GM18499 (cell line): ENCODE results near the gene LRRC36.

Experiments
- ATAC-seq: cut with Tn5 transposase; IDR thresholded peaks from one replicate; pipeline ENCODE4 v1.9.1; 2021; ENCODE audit warnings: moderate number of reproducible peaks; ENCODE audit not compliant: insufficient read depth, unreplicated experiment

Gene LRRC36

GRCh38 chr16:67419931-67420330 is 93.3 kb downstream of the LRRC36 start:
- no peak for ATAC-seq

- ATAC-seq: no peak
Measured at GRCh38 chr16:67421030-67421429, 94.4 kb downstream of the LRRC36 start.

GRCh38 chr16:67423015-67423414 is 96.4 kb downstream of the LRRC36 start:
- ATAC-seq: no peak

- no peak for ATAC-seq
Measured at GRCh38 chr16:67423611-67424260, 97.1 kb downstream of the LRRC36 start.

DNA sequence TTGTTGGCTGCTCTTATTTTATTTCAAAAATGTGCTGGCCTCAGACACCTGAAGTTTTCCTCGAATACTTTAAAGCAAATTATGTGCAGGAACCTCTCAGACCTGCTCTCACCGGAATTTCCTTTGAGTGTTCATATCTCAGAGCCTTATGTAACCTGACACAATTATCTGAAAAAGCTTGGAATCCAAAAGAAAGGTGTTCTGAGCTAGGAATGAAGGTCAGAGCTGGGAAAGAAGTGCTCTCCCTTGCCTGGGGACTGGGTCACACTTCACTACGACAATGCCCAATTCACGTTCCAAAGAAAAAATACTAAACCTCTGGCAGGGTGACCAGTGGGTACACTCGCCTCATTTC is 97.6 kb downstream of the LRRC36 start:
- ATAC-seq: no peak

DNA sequence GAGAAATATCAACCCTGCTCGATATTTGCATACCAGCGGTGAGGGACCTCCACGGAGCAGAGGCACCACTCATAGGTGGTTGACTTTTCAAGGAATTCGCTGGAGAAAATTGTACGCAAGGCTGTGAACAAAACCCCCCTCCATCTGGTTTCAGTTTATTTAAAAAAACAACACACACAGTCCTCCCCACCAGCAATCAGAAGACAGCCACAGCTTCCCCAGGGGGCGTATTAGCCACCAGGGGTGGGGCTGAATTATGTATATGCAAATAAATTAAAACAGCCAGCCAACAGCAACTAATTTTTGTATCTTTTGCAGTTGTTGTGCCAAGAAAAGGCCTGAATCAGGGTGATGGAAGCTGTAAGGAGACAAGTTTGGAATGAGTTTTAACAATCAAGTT is 98.4 kb downstream of the LRRC36 start:
- ATAC-seq: no peak

DNA sequence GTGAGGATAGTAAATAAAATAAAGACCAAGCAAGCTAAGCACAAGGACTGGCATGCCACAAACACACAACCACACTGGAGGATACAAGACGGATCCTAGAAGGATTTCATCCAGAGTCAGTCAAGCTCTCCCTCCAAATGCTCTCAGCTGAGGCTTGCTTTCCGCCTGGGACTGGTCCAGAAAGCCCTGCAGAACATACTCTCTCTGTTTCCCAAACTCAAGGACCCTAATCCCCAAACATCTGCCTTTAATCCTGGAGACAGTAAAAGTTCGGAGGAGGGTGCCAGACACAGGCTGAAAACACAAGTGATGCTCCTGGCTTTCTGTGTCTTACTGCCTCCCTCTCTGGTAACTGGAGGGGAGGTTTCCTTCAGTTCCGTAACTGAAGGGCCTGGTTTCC is 99.0 kb downstream of the LRRC36 start:
- no peak for ATAC-seq

DNA sequence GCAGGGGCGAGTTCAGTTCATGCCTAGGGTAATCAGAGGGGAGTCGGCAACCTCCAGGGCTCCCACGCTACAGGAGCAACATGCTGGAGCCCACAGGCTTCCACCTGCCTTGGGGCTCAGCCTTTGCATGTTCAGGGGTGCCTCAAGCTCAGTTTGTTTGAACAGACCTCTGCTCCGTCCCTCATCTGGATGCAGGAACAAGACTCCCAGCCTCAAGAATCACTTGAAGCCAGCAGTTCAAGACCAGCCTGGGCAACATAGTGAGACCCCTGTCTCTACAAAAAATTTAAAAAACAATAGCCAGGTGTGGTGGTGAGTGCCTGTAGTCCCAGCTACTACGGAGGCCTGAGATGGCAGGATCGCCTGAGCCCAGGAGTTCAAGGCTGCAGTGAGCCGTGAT is 99.4 kb downstream of the LRRC36 start:
- no peak for ATAC-seq

DNA sequence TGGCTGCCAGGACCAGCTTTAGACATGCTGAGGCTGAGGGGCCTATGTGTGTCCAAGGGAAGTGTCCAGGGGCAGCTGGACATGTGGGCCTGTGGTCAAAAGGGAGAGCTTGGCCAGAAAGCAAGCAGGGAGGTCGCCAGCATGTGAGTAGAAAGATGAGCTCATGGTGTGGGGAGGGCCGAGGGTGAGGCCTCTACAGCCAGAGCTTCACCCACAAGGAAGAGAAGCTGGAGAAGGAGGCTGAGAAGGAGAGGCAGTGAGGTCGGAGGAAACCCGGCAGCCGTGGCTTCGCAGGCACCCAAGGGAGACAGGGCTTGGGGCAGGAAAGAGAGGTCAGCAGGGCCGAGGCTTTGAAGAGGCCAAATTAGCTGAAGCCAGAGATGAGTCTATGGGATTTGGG is 100.3 kb downstream of the LRRC36 start:
- no peak for ATAC-seq

DNA sequence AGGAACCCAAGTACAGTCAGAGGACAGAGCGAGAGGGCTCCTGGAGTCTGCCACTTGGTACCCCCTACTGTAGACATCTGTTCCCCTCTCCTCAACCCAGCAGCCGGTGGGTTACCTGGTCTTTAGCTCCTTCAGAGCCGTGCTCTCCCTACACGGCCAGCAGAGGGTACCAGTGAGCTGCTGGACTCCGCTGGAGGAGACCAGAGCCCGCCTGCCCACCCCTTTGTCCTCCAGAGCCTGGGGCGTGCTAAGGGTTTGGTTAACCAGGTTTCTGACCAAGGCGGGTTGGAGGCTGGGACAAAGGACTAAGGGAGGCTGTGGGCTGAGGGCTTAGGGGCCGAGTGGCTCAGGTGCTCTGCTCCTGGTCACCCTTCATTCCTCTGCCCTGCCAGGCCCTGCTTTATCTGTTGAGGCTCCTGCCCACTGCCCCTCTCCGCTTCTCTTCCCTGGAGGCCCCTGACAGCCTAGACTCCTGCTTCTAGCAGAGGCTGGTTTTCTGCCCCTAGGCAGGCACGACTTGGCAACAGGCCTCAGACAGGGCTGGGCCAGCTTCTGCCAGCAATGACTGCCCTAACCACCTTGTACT is 101.6 kb downstream of the LRRC36 start:
- ATAC-seq: no peak

DNA sequence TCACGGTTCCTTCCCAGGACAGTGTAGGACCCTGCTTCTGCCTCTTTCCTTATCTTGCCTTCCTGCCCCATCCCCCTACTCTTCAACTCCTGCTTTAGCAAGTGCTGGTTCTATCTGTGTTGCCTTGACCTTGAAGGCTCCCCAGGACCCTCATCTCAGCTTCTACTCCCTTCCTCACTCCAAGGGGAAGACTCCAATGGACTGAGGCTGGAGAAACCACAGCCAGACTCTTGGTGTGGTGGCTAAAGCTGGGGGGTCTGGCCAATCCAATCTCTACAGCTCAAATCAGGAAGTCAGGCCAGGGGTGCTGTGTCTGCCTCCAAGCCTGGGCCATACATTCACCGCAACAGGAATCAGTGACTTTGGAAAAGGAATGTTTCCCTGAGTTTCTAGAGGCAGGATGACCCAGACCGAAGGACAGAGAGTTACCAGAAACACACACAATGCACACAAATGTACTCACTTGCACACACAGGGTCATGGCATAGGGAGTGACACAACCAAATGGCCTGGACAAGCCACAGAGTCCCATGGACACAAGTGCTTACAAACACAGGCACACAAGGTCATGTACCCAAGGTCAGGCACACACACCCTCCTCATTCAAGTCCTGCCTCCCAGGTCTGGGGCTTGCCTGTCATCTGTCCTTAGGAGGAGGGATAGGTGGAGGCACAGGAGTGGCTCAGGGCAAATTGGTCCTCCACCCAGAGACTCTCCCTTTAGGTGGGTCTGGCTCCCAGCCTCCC is 102.6 kb downstream of the LRRC36 start:
- no peak for ATAC-seq

DNA sequence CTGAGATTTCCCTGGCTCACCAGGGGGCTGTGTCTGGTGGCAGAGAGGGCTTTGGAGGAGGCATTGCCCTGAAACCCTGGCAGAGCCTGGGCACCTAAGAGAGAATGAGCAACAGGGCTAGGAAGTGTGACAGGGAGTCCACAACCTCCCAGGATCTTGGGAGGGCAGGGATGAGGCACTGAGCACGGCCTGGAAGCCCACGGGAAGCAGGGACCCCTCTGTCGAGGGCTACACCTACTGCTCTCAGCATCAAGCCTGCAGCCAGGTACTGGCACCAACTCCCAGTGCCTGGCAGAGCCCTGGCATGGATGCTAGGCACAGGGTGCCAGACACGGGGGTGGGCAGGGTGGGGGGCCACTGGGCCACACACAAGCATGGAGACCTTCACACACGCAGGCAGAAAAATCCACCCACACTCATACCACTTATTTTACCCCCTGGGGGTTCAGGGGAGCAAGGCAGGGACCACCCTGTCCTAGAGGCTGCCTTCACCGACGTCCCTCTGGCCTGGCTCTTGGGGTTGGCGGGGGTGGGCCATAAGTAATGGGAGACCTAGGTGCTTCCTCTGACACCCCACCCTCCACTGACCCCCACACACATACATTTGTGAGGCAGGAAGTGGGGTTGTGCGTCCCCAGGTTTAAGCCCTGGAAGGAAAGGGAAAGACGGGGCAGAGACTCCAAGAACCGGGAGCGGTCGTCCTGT is 103.3 kb downstream of the LRRC36 start:
- no peak for ATAC-seq

- no peak for ATAC-seq
Measured at GRCh38 chr16:67430504-67430976, 103.9 kb downstream of the LRRC36 start.

DNA sequence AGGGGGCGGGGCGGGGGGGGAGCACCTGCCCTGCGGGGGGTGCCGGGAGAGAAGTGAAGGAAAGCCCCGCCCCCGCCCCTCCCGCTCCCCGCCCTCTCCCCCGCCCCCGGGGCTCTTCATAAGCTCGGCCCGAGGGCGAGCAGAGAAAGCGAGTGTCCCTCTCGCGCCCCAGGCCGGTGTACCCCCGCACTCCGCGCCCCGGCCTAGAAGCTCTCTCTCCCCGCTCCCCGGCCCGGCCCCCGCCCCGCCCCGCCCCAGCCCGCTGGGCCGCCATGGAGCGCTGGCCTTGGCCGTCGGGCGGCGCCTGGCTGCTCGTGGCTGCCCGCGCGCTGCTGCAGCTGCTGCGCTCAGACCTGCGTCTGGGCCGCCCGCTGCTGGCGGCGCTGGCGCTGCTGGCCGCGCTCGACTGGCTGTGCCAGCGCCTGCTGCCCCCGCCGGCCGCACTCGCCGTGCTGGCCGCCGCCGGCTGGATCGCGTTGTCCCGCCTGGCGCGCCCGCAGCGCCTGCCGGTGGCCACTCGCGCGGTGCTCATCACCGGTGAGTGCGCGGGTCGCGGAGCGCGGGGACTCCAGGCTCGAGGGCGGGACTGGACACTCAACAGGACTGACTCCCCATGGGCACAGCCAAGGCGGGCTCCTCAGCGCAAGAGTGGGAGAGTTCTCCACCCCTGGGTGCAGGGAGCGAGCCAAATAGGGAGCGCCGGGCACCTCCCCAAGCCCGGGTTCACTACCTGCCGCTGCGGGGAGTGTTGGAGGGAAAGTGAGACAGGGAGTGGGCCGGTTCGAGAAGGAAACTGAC is 104.6 kb downstream of the LRRC36 start, which contains the start of gene HSD11B2:
TSS of gene HSD11B2 (plus strand) at position 145 of the 798 bp plus-strand sequence. CDS start at position 273, 128 bp downstream.
- ATAC-seq: no peak

GRCh38 chr16:67431775-67432505 is 105.3 kb downstream of the LRRC36 start:
- ATAC-seq: no peak

GRCh38 chr16:67432506-67432890 is 105.9 kb downstream of the LRRC36 start:
- no peak for ATAC-seq

DNA sequence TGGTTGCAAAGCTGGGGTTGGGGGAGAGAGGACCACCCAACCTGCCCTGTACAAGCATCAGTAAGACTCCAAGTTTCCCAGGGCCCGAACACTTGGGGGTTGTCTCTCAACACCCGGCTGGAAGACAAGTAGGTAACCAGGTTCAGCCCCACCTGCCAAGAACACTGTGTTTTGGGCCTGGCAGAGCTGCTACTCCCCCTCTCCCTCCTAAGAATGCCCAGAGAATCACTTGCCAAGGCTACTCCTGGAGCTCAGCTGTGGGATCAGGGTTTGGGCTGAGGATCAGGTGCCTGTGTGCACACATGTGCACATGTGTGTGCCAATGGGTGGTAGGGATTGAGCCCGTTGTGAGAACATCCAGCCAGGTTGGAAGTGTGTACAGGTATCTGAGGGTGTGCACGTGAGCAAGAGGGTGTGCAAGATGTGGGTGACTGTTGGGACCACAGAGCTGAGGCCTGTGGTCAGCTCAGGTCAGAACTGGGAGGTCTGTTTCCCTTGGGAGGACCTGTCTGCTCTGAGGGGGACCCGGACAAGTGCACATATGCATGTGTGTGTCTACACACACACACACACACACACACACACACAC is 106.6 kb downstream of the LRRC36 start:
- ATAC-seq: no peak
